ENCODE results near the gene ROCK2. TPM values are rescaled to one million over a fixed set of nuclear protein-coding genes. Genes with fewer than 3 reads are reported as not detected.

Gene ROCK2
- total RNA-seq, 4 donors from 2014 or later = 42.0 to 85.4 (median 70.7) TPM

DNA sequence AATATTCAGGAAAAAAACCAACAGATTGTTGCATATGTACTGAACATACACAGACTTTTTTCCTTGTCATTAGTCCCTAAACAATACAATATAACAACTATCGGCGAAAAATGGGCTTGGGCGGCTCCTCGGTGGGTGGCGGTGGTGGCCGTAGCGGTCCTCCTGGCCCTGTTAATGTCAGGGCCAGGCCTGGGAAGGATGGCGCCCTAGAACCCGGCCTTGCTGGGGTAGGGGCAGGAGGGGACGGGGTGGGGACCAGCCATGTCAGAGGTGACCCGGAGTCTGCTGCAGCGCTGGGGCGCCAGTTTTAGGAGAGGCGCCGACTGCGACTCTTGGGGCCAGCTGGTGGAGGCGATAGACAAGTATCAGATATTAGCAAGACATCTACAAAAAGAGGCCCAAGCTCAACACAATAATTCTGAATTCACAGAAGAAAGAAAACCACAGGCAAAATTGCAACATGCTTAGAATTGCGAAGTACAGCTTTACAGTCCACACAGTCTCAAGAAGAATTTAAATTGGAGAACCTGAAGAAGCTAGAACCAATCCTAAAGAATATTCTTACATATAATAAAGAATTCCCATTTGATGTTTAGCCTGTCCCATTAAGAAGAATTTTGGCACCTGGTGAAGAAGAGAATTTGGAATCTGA lies 36.5 kb downstream of the ROCK2 start:
- Histone ChIP-seq H3K9me3 (no peaks in the 10 kb centered on the region), H3K4me1 (peaks cover 59 to 73% of the 10 kb centered on the region in 2 donors), H3K27me3 (no peaks in the 10 kb centered on the region), H3K4me3 (no peak overlapping the region), H3K36me3 (no peaks in the 10 kb centered on the region), H3K27ac (no peak overlapping the region)
- in situ Hi-C loops (cut with MboI; ENCODE audit: low sequenced_read_pairs in 4 of 4) (no loop called here), intact Hi-C loops (cut with DNase I; ENCODE audit: low total_unique reads) (no loop called here)
- DNase-seq = no peak
- ATAC-seq = no peak
- TF ChIP-seq CTCF (IDR thresholded peaks at IDR 0.05 in 4 of 5, conservative IDR thresholded peaks at IDR 0.05 in 1 of 5) (no peak), POLR2A (IDR thresholded peaks at IDR 0.05) (no peak)

DNA sequence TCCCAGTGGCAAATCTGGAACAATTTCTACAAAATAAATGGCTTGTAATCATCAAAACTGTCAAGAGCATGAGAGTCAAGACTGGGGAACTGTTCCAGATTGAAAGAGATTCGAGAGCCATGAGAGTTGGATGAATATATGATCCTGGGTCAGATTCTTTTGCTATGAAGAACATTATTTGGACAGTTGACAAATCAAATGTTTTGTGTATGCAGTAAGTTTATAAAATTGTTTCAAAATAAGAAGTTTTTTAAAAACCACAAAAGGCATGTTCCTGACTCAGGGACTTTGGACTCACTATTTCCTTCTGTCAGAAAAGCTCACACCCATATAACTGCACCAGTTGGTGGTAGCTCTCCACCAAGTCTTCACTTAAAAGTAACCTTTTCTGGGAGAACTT lies 38.5 kb downstream of the ROCK2 start:
- Histone ChIP-seq H3K9me3 (no peaks in the 10 kb centered on the region), H3K27ac (peak overlapping the region in 3 of 4 donors; percentile 25 to 38 (median 32)), H3K4me1 (peaks cover 42 to 60% of the 10 kb centered on the region in 2 donors), H3K27me3 (no peaks in the 10 kb centered on the region), H3K36me3 (no peaks in the 10 kb centered on the region), H3K4me3 (no peak overlapping the region)
- TF ChIP-seq POLR2A (IDR thresholded peaks at IDR 0.05) (no peak), CTCF (IDR thresholded peaks at IDR 0.05 in 4 of 5, conservative IDR thresholded peaks at IDR 0.05 in 1 of 5) (no peak)
- peak; percentile 28 to 51 for ATAC-seq
- no peak for DNase-seq
- intact Hi-C loops (cut with DNase I; ENCODE audit: low total_unique reads) = no loop called here
- in situ Hi-C loops (cut with MboI; ENCODE audit: low sequenced_read_pairs in 4 of 4) = no loop called here

- ATAC-seq = no peak
- peaks cover 36 to 57% of the 10 kb centered on the region in 2 donors for H3K4me1 ChIP-seq
Observed at GRCh38 chr2:11305338-11305737, 39.1 kb downstream of the ROCK2 start.

GRCh38 chr2:11304476-11304875 lies 40.0 kb downstream of the ROCK2 start:
- Histone ChIP-seq H3K4me3 (no peak overlapping the region), H3K27ac (no peak overlapping the region), H3K9me3 (no peaks in the 10 kb centered on the region), H3K27me3 (no peaks in the 10 kb centered on the region), H3K36me3 (no peaks in the 10 kb centered on the region), H3K4me1 (peaks cover 28 to 54% of the 10 kb centered on the region in 2 donors)
- intact Hi-C loops (cut with DNase I; ENCODE audit: low total_unique reads) = no loop called here
- ATAC-seq (no peak), DNase-seq (no peak)
- TF ChIP-seq POLR2A (IDR thresholded peaks at IDR 0.05) (no peak), CTCF (IDR thresholded peaks at IDR 0.05 in 4 of 5, conservative IDR thresholded peaks at IDR 0.05 in 1 of 5) (no peak)
- in situ Hi-C loops (cut with MboI; ENCODE audit: low sequenced_read_pairs in 4 of 4) = no loop called here

More at GRCh38 chr2:11305338-11305737, 39.1 kb downstream of the ROCK2 start:
- Histone ChIP-seq H3K27ac (peak overlapping the region in 1 of 4 donors; percentile 21), H3K4me3 (no peak overlapping the region), H3K27me3 (no peaks in the 10 kb centered on the region), H3K36me3 (no peaks in the 10 kb centered on the region), H3K9me3 (no peaks in the 10 kb centered on the region)
- intact Hi-C loops (cut with DNase I; ENCODE audit: low total_unique reads) (no loop called here), in situ Hi-C loops (cut with MboI; ENCODE audit: low sequenced_read_pairs in 4 of 4) (no loop called here)
- no peak for DNase-seq
- TF ChIP-seq CTCF (IDR thresholded peaks at IDR 0.05 in 4 of 5, conservative IDR thresholded peaks at IDR 0.05 in 1 of 5) (no peak), POLR2A (IDR thresholded peaks at IDR 0.05) (no peak)
